AG08396 (cell line): Measurements from ENCODE around the gene MIA2.
"Not testable (repeated sequence)": the region's sequence is repeated elsewhere in the genome, so short reads cannot be mapped to it uniquely, and the experiment has no call there.

Experiments
- DNase-seq: peaks from one replicate; pipeline ENCODE4 v3.0.0; 2012; ENCODE audit warnings: low spot score, mixed read lengths

Gene MIA2

GRCh38 chr14:39231751-39232553 is 1.8 kb upstream of the MIA2 start:
- DNase-seq: peak; percentile 19

GRCh38 chr14:39232554-39233415 is 930 bp upstream of the MIA2 start:
- DNase-seq: peak; percentile 52

GRCh38 chr14:39234986-39235385 is 1.3 kb downstream of the MIA2 start:
- DNase-seq: not testable (repeated sequence)

- not testable (repeated sequence) for DNase-seq
Measured at GRCh38 chr14:39235466-39235865, 1.8 kb downstream of the MIA2 start.

GRCh38 chr14:39240769-39241168 is 7.1 kb downstream of the MIA2 start:
- no peak for DNase-seq

GRCh38 chr14:39241637-39242036 is 7.9 kb downstream of the MIA2 start:
- DNase-seq: no peak

GRCh38 chr14:39243831-39244230 is 10.1 kb downstream of the MIA2 start:
- no peak for DNase-seq

- no peak for DNase-seq
Measured at GRCh38 chr14:39246618-39247017, 12.9 kb downstream of the MIA2 start.

- peak; percentile 68 for DNase-seq
Measured at GRCh38 chr14:39247256-39247655, 13.5 kb downstream of the MIA2 start.

GRCh38 chr14:39251547-39251946 is 17.8 kb downstream of the MIA2 start:
- no peak for DNase-seq

GRCh38 chr14:39257388-39257787 is 23.7 kb downstream of the MIA2 start:
- DNase-seq: not testable (repeated sequence)

GRCh38 chr14:39258782-39259545 is 25.2 kb downstream of the MIA2 start:
- no peak for DNase-seq

- DNase-seq: not testable (repeated sequence)
Measured at GRCh38 chr14:39260161-39260560, 26.4 kb downstream of the MIA2 start.

- DNase-seq: not testable (repeated sequence)
Measured at GRCh38 chr14:39262214-39262613, 28.5 kb downstream of the MIA2 start.

- DNase-seq: no peak
Measured at GRCh38 chr14:39264057-39264456, 30.3 kb downstream of the MIA2 start.

GRCh38 chr14:39264558-39264957 is 30.8 kb downstream of the MIA2 start:
- no peak for DNase-seq

GRCh38 chr14:39265033-39265432 is 31.3 kb downstream of the MIA2 start:
- no peak for DNase-seq

- no peak for DNase-seq
Measured at GRCh38 chr14:39265806-39266524, 32.2 kb downstream of the MIA2 start.

GRCh38 chr14:39266525-39266870 is 32.8 kb downstream of the MIA2 start:
- DNase-seq: no peak

- DNase-seq: peak; percentile 84
Measured at GRCh38 chr14:39266871-39267607, 33.3 kb downstream of the MIA2 start.

GRCh38 chr14:39267608-39268005 is 33.9 kb downstream of the MIA2 start:
- no peak for DNase-seq
